ENCODE data around the gene PLAAT3. TPM values are rescaled to one million over a fixed set of nuclear protein-coding genes. Genes with fewer than 3 reads are reported as not detected.

PLAAT3 gene
- total and polyA plus RNA-seq, 11 donors: 74.9 to 191 (median 126) TPM

- peak; percentile 82 to 94 (median 88) for ATAC-seq
- Histone ChIP-seq H3K27ac (peak overlapping the region; percentile 45 to 87 (median 68)), H3K9me3 (peaks cover 0 to 5% (median 3%) of the 10 kb centered on the region in 12 donors), H3K4me1 (peaks cover 3 to 25% (median 16%) of the 10 kb centered on the region in 12 donors), H3K27me3 (no peaks in the 10 kb centered on the region), H3K36me3 (peaks cover 0 to 35% (median 6%) of the 10 kb centered on the region in 9 donors), H3K4me3 (peak overlapping the region in 10 of 12 donors; percentile 1 to 46 (median 26))
- intact Hi-C loops (cut with DNase I): loop anchor here in 4 of 10 donors (2.0 to 5.0 kb wide), 3 partner anchors 36 to 73 kb away; partner anchors contain the start of gene PLAAT3 (in 3 of the 4)
- peak in 2 of 5 donors; percentile 44 to 61 for DNase-seq
- TF ChIP-seq, protein P1, sequence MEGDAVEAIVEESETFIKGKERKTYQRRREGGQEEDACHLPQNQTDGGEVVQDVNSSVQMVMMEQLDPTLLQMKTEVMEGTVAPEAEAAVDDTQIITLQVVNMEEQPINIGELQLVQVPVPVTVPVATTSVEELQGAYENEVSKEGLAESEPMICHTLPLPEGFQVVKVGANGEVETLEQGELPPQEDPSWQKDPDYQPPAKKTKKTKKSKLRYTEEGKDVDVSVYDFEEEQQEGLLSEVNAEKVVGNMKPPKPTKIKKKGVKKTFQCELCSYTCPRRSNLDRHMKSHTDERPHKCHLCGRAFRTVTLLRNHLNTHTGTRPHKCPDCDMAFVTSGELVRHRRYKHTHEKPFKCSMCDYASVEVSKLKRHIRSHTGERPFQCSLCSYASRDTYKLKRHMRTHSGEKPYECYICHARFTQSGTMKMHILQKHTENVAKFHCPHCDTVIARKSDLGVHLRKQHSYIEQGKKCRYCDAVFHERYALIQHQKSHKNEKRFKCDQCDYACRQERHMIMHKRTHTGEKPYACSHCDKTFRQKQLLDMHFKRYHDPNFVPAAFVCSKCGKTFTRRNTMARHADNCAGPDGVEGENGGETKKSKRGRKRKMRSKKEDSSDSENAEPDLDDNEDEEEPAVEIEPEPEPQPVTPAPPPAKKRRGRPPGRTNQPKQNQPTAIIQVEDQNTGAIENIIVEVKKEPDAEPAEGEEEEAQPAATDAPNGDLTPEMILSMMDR (IDR thresholded peaks at IDR 0.05): no peak
- no peak for TF ChIP-seq POLR2A (IDR thresholded peaks at IDR 0.05)
- 36 to 45% (median 39%) methylated on average over 10 of the region's 10 CpGs for WGBS, 4 donors
Observed at GRCh38 chr11:63574856-63575602, 39.2 kb downstream of the PLAAT3 start.

- DNase-seq (peak in 4 of 5 donors; percentile 40 to 61 (median 51)), ATAC-seq (peak; percentile 66 to 91 (median 78))
- TF ChIP-seq, protein P1 (IDR thresholded peaks at IDR 0.05): peak in 3 of 12 donors; percentile 18 to 36 (median 27)
- no peak for TF ChIP-seq POLR2A (IDR thresholded peaks at IDR 0.05)
- intact Hi-C loops (cut with DNase I): loop anchor here in 3 of 10 donors (2.0 to 5.0 kb wide), 3 partner anchors 37 to 72 kb away; partner anchors contain the start of gene PLAAT3 (in 2 of the 3)
- Histone ChIP-seq H3K27ac (peak overlapping the region; percentile 45 to 87 (median 68)), H3K36me3 (peaks cover 0 to 31% (median 3%) of the 10 kb centered on the region in 9 donors), H3K9me3 (no peaks in the 10 kb centered on the region), H3K27me3 (no peaks in the 10 kb centered on the region), H3K4me1 (peaks cover 3 to 25% (median 16%) of the 10 kb centered on the region in 12 donors), H3K4me3 (peak overlapping the region in 10 of 12 donors; percentile 1 to 46 (median 26))
- WGBS, 4 donors: 38 to 43% (median 41%) methylated on average over 15 of the region's 15 CpGs
Observed at GRCh38 chr11:63573881-63574855, 40.1 kb downstream of the PLAAT3 start.

DNA sequence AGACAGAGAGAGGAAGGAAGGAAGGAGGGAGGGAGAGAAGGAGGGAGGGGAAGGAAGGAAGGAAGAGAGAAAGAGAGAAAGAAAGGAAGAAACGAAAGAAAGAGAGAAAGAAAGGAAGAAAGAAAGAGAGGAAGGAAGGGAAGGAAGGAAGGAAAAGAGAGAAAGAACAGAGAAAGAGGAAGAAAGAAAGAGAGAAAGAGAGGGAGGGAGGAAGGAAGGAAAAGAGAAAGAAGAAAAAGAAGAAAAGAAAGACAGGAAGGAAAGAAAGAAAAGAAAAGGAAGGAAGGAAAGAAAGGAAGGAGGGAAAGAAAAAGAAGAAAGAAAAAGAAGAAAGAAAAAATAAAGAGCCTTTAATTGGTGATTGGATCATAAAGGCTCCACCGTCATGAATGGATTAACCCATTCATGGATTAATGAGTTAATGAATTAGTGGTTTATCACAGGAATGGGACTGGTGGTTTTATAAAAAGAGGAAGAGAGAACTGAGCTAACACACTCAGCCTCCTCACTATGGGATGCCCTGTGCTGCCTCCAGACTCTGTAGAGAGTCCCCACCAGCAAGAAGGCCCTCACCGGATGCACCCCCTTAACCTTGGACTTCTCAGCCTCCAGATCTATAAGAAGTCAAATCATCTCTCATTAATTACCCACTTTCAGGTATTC, 42.1 kb downstream of the PLAAT3 start:
- H3K4me3 ChIP-seq: no peak overlapping the region
- no peak for TF ChIP-seq POLR2A (IDR thresholded peaks at IDR 0.05)
- TF ChIP-seq, protein P1 (IDR thresholded peaks at IDR 0.05): no peak
- intact Hi-C loops (cut with DNase I): loop anchor here in 2 of 10 donors (5.0 kb wide), 2 partner anchors 40 to 70 kb away; partner anchors contain the start of gene PLAAT3 (in 2 of the 2)

More for the DNA sequence above, 42.1 kb downstream of the PLAAT3 start:
- no peak for DNase-seq
- no peaks in the 10 kb centered on the region for H3K27me3 ChIP-seq
- H3K27ac ChIP-seq: no peak overlapping the region
- H3K9me3 ChIP-seq: no peaks in the 10 kb centered on the region
- peaks cover 0 to 21% (median 0%) of the 10 kb centered on the region in 9 donors for H3K36me3 ChIP-seq
- WGBS, 4 donors: 52 to 68% (median 59%) methylated on average over 3 of the region's 3 CpGs
- H3K4me1 ChIP-seq: peaks cover 3 to 32% (median 21%) of the 10 kb centered on the region in 12 donors
- ATAC-seq: no peak

Measured in heart left ventricle (tissue), 16 donors.